HEK293 (cell line): ENCODE data around the gene KCTD1.

Experiments
- SALL2 ChIP-seq: fragments of 450-650 bp; formaldehyde crosslinking; IDR thresholded peaks from 2 replicates; pipeline ENCODE4 v1.5.0; 2017; ENCODE audit warnings: missing biosample characterization, mild to moderate bottlenecking, missing genetic modification characterization, borderline replicate concordance
- SP2 ChIP-seq: fragments of 450-650 bp; formaldehyde crosslinking; IDR thresholded peaks from 2 replicates; pipeline ENCODE4 v1.5.1; 2016; ENCODE audit warnings: missing biosample characterization, missing genetic modification characterization
- ZBTB8A ChIP-seq: fragments of 450-650 bp; formaldehyde crosslinking; IDR thresholded peaks from 2 replicates; pipeline ENCODE4 v1.5.1; 2016; ENCODE audit warnings: missing biosample characterization, missing genetic modification characterization
- ZNF16 ChIP-seq: fragments of 450-650 bp; formaldehyde crosslinking; IDR thresholded peaks from 2 replicates; pipeline ENCODE4 v1.5.1; 2016; ENCODE audit warnings: low read depth, missing biosample characterization, missing genetic modification characterization
- ZNF239 ChIP-seq: fragments of 450-650 bp; formaldehyde crosslinking; IDR thresholded peaks from 2 replicates; pipeline ENCODE4 v1.5.1; 2016; ENCODE audit warnings: missing biosample characterization, missing genetic modification characterization
- ZNF24 ChIP-seq: fragments of 450-650 bp; formaldehyde crosslinking; IDR thresholded peaks from 2 replicates; pipeline ENCODE4 v1.5.1; 2016; ENCODE audit warnings: missing biosample characterization, missing genetic modification characterization
- ZNF274 ChIP-seq, 2 experiments: fragments of 200-500 bp in 1 of 2; fragments of 450-650 bp in 1 of 2; sonication (Bioruptor generic) in 1 of 2; formaldehyde crosslinking in 1 of 2; IDR thresholded peaks; 2 replicates each; pipeline versions ENCODE4 v1.5.1 to v1.6.1; 2014 to 2016; ENCODE audit warnings: borderline replicate concordance in 1 of 2, inconsistent platforms in 1 of 2, low read length in 1 of 2, missing biosample characterization in 1 of 2, missing genetic modification characterization in 1 of 2
- ZNF292 ChIP-seq: fragments of 450-650 bp; formaldehyde crosslinking; IDR thresholded peaks from 2 replicates; pipeline ENCODE4 v1.5.1; 2016; ENCODE audit warnings: low read depth, missing biosample characterization, missing genetic modification characterization, borderline replicate concordance
- ZNF48 ChIP-seq: fragments of 450-650 bp; formaldehyde crosslinking; IDR thresholded peaks from 2 replicates; pipeline ENCODE4 v1.5.1; 2016; ENCODE audit warnings: missing biosample characterization, missing genetic modification characterization
- ZNF629 ChIP-seq: fragments of 450-650 bp; formaldehyde crosslinking; IDR thresholded peaks from 2 replicates; pipeline ENCODE4 v1.5.1; 2017; ENCODE audit warnings: missing biosample characterization, missing genetic modification characterization
- ZNF843 ChIP-seq: fragments of 450-650 bp; formaldehyde crosslinking; IDR thresholded peaks from 2 replicates; pipeline ENCODE4 v1.5.1; 2016; ENCODE audit warnings: missing biosample characterization, missing genetic modification characterization
- TF ChIP-seq, protein P1 (sequence below): fragments of 450-650 bp; formaldehyde crosslinking; IDR thresholded peaks from 2 replicates; pipeline ENCODE4 v1.5.1; 2016; ENCODE audit warnings: missing biosample characterization, missing genetic modification characterization
- TF ChIP-seq, protein P2 (sequence below): fragments of 450-650 bp; formaldehyde crosslinking; optimal IDR thresholded peaks from 2 replicates; pipeline ENCODE3; 2016; ENCODE audit warnings: missing biosample characterization, mild to moderate bottlenecking, missing genetic modification characterization
- TF ChIP-seq, protein P3 (sequence below): fragments of 450-650 bp; formaldehyde crosslinking; IDR thresholded peaks from 2 replicates; pipeline ENCODE4 v1.5.1; 2016; ENCODE audit warnings: missing biosample characterization, missing genetic modification characterization

DNA sequence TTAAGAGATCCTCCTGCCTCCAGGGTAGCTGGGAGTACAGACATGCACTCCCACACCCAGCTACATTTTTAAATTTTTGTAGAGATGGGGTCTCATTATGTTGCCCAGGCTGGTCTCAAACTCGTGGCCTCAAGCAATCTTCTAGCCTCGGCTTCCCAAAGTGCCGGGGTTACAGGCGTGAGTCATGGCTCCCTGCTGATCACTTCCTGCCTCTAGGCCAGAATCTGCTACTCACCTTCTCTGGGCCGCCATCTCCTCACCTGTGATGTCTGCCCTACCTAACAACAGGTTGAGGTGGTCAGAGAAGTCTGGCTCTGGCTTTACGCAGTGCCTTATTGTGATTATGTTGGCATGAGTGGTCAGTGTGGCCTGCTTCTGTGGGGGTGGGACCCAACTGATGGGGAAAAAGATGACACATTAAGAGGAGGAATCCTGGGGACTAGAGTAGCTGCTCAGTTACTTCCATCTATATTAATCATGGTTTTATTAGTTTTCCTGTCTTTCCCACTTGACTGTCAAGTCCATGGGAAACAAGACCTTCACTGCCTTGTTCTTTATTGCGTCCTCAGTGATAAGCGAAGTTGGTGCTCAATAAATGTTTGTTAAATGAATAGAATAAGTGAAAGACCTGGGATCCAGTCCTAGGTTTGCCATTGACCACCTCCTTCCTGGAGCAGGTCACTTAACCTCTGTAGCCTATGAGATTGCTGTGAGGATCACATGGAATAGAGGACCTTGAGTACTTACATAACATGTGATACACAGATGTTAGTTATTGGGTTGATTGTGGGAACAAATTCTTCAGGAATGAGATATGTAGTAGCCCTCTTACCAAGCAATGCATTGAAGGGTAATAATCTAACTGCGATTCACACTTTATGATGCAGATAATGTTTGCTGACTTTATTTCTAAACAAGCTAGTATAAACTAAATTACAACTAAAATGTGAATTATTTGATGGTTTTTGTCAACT, 15.7 kb downstream of the KCTD1 start:
- TF ChIP-seq ZNF843 (tag by site-specific recombination) (no peak), ZNF48 (tag by site-specific recombination) (no peak), ZNF274 (IDR thresholded peaks at IDR 0.05; ENCODE audit: low read length) (no peak), ZNF274 (tag by site-specific recombination; IDR thresholded peaks at IDR 0.05; ENCODE audit: borderline replicate concordance) (no peak), SP2 (tag by site-specific recombination) (no peak), ZBTB8A (no peak), ZNF16 (tag by site-specific recombination) (no peak), ZNF629 (tag by site-specific recombination) (no peak), SALL2 (tag by site-specific recombination) (no peak), ZNF292 (no peak), ZNF24 (no peak), ZNF239 (tag by site-specific recombination) (no peak)
- TF ChIP-seq, protein P1, sequence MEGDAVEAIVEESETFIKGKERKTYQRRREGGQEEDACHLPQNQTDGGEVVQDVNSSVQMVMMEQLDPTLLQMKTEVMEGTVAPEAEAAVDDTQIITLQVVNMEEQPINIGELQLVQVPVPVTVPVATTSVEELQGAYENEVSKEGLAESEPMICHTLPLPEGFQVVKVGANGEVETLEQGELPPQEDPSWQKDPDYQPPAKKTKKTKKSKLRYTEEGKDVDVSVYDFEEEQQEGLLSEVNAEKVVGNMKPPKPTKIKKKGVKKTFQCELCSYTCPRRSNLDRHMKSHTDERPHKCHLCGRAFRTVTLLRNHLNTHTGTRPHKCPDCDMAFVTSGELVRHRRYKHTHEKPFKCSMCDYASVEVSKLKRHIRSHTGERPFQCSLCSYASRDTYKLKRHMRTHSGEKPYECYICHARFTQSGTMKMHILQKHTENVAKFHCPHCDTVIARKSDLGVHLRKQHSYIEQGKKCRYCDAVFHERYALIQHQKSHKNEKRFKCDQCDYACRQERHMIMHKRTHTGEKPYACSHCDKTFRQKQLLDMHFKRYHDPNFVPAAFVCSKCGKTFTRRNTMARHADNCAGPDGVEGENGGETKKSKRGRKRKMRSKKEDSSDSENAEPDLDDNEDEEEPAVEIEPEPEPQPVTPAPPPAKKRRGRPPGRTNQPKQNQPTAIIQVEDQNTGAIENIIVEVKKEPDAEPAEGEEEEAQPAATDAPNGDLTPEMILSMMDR (tag by site-specific recombination) = no peak
- TF ChIP-seq, protein P2, sequence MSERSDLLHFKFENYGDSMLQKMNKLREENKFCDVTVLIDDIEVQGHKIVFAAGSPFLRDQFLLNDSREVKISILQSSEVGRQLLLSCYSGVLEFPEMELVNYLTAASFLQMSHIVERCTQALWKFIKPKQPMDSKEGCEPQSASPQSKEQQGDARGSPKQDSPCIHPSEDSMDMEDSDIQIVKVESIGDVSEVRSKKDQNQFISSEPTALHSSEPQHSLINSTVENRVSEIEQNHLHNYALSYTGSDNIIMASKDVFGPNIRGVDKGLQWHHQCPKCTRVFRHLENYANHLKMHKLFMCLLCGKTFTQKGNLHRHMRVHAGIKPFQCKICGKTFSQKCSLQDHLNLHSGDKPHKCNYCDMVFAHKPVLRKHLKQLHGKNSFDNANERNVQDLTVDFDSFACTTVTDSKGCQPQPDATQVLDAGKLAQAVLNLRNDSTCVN = no peak
- TF ChIP-seq, protein P3, sequence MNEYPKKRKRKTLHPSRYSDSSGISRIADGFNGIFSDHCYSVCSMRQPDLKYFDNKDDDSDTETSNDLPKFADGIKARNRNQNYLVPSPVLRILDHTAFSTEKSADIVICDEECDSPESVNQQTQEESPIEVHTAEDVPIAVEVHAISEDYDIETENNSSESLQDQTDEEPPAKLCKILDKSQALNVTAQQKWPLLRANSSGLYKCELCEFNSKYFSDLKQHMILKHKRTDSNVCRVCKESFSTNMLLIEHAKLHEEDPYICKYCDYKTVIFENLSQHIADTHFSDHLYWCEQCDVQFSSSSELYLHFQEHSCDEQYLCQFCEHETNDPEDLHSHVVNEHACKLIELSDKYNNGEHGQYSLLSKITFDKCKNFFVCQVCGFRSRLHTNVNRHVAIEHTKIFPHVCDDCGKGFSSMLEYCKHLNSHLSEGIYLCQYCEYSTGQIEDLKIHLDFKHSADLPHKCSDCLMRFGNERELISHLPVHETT (tag by site-specific recombination) = no peak
